Adrenal gland (tissue), 5 donors: ENCODE data around the gene CORO2B.

ENCODE experiments used
- POLR2A ChIP-seq, 2 donors: fragments of 450-650 bp; IDR thresholded peaks; one replicate each; pipeline ENCODE4 v1.6.1; 2017; ENCODE audit warnings: antibody characterized with exemption in 2 of 2, mild to moderate bottlenecking in 2 of 2, moderate library complexity in 1 of 2
- TF ChIP-seq, protein P1 (sequence below), 6 experiments: fragments of 450-650 bp in 4 of 6; fragments of 200-600 bp in 2 of 6; sonication (generic) in 1 of 6; IDR thresholded peaks; 1 replicate in 5 of 6; 2 replicates in 1 of 6; pipeline versions ENCODE4 v1.5.1 to v1.8.0; 2016 to 2021; ENCODE audit warnings: antibody characterized with exemption in 6 of 6, mild to moderate bottlenecking in 2 of 6, moderate library complexity in 1 of 6
- donor health status: DM: no; HTN: no; CAD: no.

DNA sequence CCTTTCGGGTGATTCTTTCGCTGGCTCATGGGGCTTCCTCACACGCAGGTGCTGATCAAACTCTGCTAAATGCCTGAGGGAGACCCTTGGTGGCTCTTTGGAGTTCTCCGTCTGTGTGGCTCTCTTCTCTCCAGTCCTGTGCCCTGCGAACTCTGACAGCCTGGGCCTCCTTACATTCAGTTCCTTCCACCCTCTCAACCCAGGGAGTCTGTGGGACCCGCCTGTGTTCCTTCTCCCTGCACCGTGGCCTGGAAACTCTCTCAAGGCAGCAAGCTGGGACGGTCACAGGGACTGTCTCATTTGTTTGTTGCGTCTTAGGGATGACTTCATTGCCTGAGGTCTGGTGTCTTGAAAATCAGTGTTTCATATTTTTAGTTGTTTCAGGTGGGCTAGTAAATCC is 37.0 kb upstream of the CORO2B start:
- TF ChIP-seq, protein P1, sequence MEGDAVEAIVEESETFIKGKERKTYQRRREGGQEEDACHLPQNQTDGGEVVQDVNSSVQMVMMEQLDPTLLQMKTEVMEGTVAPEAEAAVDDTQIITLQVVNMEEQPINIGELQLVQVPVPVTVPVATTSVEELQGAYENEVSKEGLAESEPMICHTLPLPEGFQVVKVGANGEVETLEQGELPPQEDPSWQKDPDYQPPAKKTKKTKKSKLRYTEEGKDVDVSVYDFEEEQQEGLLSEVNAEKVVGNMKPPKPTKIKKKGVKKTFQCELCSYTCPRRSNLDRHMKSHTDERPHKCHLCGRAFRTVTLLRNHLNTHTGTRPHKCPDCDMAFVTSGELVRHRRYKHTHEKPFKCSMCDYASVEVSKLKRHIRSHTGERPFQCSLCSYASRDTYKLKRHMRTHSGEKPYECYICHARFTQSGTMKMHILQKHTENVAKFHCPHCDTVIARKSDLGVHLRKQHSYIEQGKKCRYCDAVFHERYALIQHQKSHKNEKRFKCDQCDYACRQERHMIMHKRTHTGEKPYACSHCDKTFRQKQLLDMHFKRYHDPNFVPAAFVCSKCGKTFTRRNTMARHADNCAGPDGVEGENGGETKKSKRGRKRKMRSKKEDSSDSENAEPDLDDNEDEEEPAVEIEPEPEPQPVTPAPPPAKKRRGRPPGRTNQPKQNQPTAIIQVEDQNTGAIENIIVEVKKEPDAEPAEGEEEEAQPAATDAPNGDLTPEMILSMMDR (IDR thresholded peaks at IDR 0.05) = no peak
- no peak for TF ChIP-seq POLR2A (IDR thresholded peaks at IDR 0.05)
